DMS53 (cell line): ENCODE data around the gene RNF213.

Source experiments
- DNase-seq: peaks from one replicate; lab custom pipeline; 2025; lab: John Stamatoyannopoulos, UW

Gene RNF213

GRCh38 chr17:80260791-80261158, at the start of gene RNF213:
TSS of gene RNF213 (plus strand) at chr17:80260852. CDS start at chr17:80263682, 2,830 bp downstream.
- peak; percentile 79 for DNase-seq

DNA sequence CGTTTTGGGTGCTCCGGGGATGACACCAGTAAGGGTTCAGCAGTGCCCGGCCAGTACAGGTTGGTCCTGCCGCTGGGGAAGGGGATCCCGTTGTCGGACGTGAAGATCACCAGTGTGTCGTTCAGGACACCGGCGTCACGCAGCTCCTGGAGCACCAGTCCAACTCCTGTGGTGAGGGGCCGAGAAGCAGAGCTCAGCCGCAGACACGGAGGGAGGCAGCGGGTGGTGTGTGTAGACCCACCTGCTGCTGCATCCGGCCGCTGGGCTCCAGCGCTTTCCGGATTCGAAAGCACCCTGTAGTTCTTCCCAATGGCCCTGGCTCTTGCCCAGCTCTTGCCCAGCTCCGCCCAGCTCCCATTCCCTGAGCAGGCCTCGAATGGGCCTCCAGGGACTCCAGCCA, 48.5 kb upstream of the RNF213 start:
- DNase-seq = no peak

DNA sequence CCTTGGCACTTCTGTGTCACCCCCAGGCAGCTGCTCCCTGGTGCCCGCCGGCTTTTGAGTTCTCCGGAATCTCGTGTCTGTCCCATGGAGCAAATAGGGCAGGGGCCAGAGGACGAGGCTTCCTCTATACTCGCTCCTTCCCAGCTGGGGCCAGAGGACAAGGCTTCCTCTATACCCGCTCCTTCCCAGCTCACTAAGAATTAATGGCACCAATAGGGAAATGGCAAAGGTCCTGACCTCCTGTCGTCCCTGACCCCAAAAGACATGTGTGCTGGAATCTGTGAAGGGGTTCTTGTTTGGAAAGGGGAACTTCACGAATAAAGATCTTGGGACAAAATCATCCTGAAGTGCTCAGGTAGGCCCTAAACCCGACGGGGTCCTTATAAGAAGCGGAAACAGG, 48.1 kb upstream of the RNF213 start:
- no peak for DNase-seq

DNA sequence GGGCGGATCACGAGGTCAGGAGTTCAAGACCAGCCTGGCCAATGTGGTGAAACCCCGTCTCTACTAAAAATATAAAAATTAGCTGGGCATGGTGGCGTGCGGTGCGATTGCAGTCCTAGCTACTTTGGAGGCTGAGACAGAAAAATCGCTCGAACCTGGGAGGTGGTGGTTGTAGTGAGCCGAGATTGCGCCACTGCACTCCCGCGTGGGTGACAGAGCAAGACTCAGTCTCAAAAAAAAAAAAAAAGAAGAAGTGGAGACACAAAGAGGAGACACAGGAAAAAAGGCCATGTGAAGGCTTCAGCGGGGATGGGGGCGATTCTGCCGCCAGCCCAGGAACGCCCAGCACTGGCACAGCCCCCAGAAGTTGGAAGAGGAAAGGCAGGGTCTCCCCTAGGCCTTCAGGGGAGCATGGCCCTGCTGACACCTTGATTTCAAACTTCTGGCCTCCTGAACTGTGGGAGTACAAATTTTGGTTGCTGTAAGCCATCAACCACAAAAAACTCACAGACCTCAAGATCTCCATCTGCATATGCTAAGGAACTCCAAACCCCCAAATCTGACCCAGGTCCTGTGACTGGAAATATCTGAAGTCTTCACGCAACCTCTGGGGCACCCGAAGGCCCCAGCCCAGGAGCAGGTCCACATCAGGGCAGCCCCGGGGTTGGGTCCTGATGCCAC, 47.5 kb upstream of the RNF213 start:
- no peak for DNase-seq

DNA sequence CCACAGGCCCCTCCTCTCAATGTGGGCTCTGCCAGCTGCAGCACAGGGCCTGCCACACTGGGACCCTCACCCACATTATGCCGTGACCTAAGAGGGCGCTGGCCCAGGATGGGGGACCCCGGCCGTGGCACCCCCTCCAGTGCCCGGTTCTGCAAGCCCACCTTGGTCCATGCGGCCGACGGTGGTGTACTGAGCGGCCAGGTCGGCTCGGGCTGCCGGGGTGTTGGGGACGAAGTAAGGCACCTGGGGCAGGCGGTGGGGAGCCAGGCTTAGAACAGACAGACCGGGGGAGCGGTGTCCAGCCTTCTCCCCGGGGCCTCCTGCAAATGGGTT, 47.0 kb upstream of the RNF213 start:
- no peak for DNase-seq

DNA sequence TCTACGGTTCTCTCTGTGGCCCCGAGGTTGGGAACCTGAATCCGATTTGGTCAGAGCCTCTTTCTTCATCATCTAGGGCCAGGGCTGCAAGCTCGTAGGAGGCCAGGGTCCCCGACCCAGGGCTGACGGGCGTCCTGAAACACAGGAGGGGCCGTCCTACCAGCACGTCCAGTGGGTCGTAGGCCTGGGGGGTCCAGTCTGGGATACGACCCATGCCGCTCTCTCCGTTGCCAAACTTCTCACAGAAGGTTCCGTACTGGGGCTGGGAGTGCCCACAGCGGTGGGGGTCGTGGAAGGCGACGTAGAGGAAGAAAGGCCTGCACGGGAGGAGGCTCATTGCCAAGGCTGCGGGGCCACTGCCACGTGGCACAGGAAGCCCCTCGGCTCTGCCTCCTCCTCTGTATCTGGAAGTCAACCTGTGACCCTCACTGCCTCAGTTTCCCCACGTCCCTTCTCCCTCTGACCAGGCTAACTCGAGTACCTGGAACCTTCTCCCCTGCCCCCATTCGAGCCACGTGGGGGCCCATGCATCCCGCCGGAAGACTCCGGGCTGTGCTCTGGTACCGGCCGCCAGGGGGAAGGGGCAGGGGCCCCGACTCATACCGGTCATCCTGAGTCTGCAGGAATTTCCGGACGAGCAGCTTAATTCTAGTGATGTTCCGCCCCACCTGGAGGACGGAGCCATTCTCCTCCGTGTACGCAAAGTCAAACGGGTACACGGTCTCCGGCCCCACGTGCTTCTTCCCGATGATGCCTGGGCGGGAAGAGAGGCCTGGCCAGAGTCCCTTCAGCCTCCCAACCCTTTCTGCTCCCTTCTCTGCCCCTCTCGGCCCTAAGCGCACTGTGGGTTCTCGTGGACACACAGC, 46.4 kb upstream of the RNF213 start:
- DNase-seq = no peak

DNA sequence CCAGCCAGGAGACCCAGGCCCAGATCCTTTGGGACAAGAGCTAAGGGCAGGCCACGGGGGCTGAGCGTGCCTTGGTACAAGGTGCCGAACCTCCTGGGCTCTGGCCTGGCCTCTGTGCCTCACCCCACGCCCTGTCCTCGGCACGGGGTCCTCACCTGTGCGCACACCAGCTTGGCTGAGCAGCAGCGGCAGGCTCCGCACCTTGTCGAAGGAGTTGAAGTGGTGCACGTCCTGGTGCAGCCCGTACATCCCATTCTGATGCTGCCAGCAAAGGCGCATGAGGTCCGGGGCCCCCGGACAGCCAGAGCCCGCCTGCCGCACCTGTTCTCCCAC, 45.8 kb upstream of the RNF213 start:
- DNase-seq = no peak

DNA sequence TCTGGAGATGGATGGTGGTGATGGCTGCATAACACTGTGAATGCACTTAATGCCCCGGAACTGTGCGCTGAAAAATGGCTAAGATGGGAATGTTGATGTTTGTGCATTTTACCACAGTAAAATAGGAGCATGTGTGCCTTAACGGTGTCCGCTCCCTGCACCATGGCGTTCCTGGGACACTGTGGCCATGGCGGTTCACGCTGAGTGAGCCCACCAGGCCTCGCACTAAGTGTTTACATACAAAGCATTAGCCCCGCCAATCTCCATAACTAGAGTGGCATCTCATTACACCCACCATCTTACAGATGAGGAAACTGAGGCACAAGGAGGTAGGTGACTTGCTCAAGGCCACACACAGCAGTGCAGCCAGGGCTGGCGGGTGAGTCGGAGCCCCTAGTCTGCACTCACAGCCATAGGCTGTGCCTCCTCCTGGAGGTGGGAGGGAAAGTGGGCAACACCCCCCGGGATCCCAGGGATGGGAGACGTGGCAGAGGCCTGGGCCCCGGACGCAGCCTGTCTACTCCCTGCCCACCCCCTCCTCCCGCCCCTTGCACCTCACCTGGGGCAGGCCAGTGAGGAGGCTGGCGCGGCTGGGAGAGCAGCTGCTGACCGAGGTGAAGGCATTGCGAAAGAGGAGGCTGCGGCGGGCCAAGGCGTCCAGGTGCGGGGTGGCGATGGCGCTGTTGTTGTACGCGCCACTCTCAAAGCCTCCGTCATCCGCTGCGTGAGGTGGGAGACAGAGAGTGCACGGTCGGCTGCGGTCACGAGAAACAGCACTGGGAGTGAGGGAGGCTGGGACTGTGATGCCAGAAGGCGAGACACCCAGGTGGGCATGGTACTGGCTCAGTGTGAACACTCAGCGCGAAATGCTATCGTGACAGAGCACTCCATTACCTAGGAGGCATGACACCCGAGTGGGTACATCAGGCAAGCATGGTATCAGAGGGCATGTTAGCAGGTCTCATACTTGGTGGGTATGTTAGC, 43.9 kb upstream of the RNF213 start:
- no peak for DNase-seq

DNA sequence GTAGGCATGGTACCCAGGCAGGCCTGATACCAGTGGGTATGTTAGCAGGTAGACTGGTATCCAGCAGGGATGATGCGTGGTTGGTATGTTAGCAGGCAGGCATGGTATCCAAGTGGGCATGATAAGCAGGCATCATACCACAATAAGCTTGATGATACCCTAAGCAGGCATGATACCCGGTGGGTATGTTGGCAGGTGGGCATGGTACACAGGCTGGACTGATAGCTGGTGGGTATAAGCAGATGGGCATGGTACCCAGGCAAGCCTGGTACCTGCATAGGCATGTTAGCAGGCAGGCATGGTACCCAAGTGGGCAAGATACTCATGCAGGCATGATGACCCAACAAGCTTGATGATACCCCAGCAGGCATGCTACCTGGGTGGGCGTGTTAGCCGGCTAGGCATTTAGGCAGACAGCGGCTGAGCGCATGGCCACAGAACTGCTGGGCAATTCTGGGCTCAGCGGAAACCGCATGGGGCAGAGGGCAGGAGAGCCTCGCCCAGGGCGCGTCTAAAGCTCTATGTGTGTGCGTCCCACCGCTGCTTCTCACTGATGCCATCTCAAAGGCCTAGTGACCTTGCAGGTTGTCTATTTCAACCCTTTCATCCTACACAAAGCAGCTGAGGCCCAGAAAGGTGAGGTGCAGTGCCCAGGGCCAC, 42.8 kb upstream of the RNF213 start:
- no peak for DNase-seq

DNA sequence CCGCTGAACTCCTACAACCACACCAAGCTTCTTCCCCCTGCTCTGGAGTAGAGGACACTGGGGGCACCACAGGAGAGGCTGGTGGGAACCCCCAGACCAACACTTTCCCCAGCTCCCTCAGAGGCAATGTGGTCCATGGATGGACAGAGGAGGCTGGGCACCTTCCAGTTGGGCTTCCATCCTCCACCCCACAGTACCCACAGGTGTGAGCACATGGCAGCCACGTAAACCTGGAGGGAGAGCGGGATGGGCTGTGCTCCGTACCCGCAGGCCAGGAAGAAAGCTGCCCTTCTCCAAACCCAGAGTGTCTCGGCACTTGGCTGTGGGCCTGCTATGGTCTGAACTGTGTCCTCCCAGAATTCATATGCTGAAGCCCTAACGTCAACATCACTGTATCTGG, 42.3 kb upstream of the RNF213 start:
- no peak for DNase-seq

- peak; percentile 51 for DNase-seq
Measured at GRCh38 chr17:80219013-80219762, 41.5 kb upstream of the RNF213 start.

GRCh38 chr17:80219763-80220053, 40.9 kb upstream of the RNF213 start:
- no peak for DNase-seq

- peak; percentile 86 for DNase-seq
Measured at GRCh38 chr17:80220054-80220735, 40.5 kb upstream of the RNF213 start, which contains the start of the genes SGSH and SLC26A11. TSS of gene SGSH (minus strand) at chr17:80220333. CDS start at chr17:80220313, 20 bp downstream. TSS of gene SLC26A11 (plus strand) at chr17:80220427. CDS start at chr17:80221561, 1,134 bp downstream.

DNA sequence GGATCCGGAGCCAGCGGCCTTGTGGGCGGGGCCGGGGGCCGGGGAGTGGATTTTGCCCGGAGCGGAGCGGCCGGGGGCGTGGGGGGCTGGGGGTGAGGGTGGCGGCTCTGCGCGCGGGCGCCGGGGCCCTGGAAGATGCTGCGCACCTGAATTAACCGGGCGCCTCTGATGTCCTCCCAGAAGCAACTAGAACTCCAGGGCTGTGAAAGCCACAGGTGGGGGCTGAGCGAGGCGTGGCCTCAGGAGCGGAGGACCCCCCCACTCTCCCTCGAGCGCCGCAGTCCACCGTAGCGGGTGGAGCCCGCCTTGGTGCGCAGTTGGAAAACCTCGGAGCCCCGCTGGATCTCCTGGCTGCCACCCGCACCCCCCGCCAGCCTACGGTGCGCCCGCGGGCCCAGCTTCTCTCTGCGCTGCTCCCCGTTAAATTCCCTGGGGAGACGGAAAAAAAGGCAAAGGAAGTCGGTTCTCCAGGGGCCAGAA, 39.9 kb upstream of the RNF213 start:
- DNase-seq = peak; percentile 36

- no peak for DNase-seq
Measured at GRCh38 chr17:80221351-80222105, 39.1 kb upstream of the RNF213 start.

DNA sequence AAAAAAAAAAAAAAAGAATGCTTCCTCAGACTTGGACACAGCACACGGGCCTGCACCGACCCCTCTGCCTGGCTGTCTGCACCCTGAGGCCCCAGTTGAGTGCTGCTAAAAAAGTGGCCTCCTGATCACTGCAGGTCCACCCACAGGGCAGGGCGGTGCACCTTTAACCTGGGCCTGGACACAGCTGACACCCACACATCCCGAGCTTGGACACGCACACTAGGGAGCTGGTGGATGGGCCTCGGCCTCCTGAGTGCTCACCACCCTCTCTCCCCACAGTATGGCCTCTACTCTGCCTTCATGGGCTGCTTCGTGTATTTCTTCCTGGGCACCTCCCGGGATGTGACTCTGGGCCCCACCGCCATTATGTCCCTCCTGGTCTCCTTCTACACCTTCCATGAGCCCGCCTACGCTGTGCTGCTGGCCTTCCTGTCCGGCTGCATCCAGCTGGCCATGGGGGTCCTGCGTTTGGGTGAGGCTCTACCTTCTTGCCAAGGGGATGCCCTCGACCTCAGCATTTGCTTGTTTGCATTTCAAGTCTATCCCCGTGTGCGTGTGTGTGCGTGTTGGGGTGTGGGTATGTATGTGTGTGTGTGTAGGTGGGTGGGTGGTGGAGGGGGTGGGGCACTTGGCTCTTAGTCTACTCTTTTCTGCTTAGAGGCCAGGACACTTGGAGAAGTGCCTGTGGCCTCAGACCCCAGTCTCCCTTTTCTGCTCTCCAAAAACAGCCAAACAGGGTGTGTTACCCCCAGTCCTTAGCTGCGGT, 38.1 kb upstream of the RNF213 start:
- DNase-seq = no peak

DNA sequence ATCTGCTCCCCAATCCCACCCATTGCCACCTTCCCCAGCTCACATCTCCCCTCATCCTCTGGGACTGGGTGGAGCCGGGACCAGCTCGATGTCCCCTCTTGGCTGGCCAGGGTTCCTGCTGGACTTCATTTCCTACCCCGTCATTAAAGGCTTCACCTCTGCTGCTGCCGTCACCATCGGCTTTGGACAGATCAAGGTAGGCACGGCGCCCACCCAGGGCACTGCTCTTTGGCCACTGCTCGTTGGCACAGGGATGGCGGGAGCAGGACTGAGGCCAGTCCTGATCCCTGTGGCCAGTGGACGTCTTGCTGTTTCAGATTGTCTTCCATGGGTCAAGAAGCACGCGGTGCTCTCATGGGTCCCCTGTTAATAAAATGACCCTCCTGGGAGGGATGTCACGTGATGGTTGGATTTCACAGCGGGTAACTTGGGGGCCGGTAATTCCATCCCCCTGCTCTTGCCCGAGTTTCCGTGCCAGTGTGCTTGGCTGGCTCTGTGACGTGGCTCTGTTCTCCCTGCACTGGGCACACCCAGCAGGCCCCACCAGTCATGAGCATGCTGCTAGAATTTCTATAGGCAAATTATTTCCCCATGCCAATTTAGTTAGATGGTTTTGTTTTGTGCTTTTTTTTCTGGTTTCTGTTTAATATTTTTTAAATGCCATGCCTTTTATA, 37.4 kb upstream of the RNF213 start:
- no peak for DNase-seq

DNA sequence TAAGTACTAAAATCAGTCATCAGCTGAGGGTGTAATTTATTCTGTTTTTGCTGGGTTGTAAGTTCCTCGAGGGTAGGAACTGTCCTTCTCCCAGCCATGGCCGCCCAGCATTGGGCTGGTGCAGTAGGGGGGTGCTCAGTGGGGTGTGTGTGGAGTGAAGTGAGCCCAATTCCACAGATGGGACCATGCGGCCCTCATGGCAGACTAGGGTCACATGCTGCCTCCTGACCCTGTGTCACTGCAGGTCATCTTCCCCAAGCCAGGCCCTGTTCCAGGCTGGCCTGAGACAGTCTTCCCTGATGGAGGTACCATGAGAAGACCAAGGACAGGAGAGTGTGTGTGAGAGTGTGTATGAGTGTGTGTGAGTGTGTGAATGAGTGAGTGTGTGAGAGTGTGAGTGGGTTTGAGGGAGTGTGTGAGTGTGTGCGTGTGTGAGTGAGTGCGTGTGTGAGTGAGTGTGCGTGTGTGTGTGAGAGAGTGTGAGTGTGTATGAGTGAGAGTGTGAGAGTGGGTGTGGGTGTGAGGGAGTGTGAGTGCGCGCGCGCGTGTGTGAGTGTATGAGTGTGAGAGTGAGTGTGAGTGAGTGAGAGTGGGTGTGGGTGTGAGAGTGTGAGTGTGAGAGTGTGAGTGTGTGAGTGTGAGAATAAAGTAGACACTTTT, 36.7 kb upstream of the RNF213 start:
- DNase-seq = no peak
